Cerebellar nuclear complex (tissue), 1 donor: Measurements from ENCODE around the gene GRB7.
"Not testable (repeated sequence)": the region's sequence is repeated elsewhere in the genome, so short reads cannot be mapped to it uniquely, and the experiment has no call there.

Source experiments
- DNase-seq, 2 experiments: peaks; one replicate each; lab custom pipeline; 2025; lab: John Stamatoyannopoulos, UW

GRB7 gene

DNA sequence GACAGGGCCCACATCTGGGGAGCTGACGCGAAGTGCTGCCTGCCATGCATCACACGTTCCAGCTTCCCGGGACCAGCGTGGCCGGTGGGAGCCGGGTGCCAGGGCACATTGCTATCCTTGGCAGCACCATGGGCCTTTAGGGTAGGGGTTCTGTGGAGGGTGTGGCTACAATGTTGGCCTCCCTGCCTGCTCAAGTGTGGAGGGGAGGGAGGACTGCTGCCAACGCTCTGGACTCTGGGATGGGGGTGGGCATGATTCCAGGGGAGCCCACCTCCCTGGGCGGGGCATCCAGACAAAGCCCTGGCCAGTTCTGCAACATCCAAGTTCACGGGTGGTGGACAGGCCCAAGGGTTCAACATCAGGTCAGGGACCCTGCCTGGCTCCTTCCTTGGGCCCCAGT, 13.9 kb downstream of the GRB7 start:
- DNase-seq = no peak

DNA sequence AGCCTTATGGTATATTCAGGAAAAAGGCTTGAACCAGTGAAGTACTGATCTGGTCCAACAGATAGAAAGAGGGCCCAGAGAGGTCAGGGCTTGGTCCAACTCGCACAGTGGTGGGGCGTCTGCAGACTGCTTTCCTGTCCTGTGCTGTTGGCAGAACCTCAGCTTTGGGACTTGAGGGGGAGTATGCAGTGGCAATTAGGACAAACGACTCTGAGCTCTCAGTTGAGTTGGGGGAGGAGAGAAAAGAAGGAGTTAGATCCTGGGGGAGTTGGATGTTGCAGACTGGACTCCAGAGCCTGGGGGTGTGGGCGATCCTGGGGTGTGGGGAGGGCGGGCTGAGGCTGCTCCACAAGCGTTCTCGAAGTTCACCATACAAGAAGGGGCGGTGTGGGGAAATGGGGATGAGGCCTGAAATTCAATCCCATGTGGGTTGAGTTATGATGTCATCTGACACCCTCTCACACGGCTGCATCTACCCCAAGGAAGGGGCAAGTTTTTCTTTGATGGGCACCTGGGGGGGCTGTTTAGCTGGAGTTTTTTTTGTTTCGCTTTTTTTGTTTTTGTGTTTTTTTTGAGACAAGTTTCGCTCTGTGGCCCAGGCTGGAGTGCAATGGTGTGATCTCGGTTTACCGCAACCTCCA, 14.6 kb downstream of the GRB7 start:
- no peak for DNase-seq

DNA sequence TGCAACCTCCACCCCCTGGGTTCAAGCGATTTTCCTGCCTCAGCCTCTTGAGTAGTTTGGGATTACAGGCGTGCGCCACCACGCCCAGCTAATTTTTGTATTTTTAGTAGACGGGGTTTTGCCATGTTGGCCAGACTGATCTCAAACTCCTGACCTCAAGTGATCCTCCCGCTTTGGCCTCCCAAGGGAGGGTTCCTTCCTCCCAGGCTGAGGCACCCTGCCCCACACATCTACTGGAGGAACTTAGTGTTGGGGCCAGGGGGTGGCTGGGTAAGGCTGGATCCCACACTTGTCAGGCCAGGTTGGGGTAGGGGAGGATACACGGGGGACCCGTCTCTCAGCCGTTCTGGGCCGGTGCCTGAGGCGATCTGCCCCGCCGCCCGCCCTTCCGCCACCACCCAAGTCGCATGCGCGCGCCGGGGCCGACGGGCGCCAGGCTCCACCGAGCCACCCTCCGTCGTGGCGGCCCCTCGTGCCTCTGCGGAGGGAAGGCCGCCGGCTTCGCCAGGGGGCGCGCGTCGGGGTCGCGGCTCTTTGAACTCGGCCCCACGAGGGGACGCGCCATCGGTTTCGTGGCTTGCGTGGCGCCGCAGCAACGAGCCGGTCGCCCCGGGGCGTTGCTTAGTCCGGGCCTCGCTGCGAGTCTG, 15.9 kb downstream of the GRB7 start:
- no peak for DNase-seq

DNA sequence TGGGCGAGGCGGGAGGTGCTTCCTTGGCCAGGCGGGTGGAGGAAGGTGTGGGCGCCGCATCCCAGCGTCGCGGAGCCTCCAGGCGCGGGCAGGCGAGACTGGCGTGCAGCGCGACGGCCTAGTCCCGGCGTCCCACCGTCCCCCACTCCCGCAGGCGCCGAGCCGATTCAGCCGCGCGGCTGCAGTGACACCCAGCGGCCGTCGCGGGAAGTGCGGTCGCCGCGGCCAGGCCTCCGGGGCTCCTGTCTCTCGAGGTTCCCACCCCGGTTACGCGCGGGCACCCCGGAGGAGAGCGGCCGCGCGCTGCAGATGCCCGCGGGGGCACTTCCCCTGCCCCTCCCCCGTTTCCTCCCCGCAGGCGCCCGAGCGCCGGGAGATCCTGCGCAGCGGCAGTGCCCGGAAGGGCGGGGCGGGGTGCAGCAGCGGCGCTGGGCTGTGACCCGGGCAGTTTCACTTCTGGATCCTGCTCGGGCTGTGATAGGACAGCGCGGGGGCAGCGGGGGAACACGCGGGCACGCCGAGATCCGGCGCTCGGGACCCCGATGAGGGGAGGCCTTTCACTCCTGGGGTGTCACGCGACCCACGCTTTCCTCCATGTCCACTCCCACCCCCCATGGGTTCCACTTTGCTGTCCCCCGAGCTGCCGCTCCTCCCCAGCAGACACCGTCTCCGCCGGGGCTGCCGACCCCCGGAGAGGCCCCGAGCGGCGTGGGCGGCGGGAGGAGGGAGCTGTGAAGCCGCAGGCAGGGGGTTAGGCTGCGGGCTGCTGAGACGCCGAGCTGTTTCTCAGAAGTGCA, 16.6 kb downstream of the GRB7 start:
- DNase-seq = no peak

DNA sequence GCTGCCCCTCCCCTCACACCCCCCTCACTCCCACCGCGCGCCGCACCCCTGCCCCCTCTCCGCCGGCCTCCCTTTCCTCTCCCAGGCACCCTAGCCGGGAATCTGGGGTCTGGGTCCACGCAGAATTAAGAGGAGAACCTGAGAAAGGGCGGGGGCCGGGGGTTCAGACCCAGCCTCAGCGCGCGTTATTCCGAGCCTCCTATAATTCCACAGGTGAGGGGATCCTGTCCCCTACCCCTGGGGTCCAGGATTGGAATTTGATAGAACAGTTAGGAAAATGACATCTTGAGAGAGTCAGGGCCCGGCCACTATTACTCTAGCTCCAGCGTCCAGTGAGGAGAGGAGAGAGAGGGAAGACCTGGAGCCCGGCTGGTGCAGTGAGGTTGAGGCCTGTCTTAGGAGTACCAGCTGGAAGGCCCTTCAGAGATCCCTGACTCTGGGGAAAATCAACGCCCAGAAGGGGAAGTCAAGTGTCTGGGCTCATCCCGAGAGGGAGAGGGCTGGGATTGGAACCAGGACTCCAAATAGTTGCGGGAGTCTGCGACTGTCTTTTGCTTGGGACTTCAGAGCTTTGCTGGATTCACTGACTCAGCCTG, 17.3 kb downstream of the GRB7 start:
- no peak for DNase-seq

DNA sequence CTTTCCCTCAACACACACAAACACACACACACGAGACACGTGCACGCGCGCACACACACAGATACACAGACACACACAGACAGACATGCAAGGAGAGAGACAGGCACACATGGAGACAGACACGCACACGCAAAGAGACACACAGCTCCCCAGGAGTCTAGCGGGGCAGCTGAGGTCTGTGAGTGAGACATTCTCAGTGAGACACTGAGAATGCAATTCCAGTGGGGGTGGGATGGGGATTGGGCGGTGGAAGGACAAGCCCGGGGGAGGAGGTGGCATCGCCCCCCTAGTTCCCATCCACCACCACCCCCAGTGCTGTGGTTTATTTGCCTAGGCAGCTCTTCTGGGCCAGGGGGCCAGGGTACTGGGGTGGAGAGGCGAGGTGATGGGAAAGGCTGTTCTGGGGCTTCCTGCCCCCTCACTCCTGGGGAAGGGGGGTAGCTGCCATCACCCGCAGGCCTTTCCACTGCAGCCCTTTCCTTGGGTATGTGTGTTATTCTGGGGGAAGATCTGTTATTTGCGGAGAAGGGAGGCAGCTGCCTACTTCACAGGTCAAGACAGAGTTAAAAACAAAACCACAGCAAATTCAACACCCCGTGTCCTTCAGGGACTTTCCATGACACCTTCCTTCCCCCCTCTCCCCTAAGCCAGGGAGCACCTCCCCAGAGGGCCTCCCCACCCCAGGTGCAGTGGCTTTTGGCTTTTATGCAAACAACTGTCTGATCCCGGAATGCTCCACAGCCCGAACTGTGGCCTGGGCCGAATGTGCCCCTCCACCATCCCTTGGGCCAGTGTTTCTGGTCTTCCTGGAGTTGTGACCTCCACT, 18.0 kb downstream of the GRB7 start:
- no peak for DNase-seq

DNA sequence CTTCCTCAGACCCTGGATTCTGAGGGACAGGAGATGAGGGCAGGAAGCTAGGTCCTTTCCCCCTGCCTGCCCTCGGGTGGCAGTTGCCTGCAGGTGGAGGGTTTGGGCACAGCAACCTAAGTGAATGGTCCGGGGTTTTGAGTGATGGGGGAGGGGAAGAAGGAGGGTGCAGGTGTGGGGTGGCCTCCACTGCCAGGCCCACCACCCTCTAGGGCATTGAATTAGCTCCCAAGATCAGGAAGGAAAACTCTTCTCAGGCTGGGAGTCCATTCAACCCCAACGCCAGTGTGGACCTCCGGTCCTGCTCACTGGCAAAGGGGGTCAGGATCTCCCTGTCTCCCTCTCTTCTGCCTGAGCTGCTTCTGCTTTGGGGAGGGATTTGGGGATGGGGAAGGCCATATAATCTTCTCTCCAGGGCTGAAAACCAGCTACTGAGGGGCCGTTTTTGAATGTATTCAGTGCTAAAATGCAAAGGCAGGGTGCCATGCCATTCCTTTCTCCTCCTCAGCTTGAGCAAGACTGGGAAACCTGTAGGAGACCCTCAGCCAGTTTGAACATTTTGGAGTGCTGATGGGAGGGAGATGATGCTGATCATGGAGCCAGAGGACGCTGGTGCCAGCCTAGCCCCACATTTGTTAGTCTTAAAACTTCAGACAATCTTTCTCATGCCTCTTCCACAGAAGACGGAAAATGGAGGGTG, 18.8 kb downstream of the GRB7 start:
- DNase-seq = no peak

DNA sequence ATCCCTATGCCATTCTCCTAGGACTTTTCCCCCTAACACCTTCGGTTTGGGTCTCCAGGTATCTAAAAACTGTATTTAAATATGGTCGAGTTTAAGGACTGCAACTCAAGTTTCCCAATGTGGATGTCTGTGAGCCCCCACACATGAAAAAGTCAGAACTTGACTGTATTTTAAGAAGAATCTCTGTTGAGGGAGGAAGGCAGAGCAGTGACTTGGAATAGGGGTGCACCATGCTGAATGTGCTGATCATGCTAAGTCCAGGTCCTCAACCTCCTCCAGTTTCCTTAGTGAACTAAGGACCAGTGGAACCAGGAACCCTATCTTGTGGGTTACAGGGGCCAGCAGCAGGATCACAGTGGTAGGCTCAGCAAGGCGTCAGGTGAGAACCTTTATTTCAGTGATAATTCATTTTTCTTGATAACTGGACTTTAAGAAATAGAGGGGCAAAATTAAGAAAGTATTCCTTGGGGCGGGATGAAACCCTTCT, 19.5 kb downstream of the GRB7 start:
- DNase-seq = no peak

DNA sequence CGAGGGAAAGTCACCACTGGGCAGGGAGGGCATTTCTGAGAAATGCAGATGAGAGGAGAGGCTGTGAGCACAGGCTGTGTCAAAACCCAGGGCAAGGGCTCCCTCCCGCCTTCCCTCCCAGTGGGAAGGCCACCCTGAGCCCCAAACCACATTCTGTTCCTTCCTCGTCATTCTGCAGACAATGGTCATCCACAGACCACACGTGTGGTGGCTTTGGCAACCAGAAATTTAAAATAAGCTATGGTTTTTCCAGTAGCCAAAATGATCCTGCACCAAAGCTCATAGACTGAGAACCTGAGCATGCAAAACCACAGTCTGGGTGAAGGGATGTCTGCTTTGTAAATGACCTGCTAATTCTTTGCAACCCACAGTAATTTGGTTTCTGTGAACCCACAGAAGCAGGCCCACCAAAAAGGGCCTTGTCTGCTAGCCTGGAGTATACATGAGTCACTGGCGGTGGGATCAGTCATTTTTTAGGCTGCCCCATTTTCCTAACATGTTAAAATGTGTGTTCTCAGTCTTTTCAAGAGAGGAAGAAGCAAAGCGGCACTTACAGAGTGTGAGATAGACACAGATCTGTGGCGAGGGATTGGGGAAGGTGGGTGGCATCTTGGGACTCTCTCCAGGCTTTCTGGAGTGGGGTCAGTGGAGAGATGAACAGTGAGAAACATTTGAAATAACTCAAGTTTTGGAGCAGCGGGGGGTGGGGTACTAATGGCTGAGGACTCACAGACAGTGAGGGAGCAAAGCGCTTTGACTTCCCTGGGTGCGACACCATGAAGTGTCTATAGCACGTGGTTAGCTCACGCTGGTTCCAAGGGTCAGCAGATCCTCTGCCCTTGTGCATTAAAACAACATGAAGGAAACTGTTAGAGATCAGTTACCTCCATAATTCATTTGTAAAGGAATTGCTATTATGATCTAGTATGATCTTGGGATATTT, 20.5 kb downstream of the GRB7 start:
- no peak for DNase-seq

DNA sequence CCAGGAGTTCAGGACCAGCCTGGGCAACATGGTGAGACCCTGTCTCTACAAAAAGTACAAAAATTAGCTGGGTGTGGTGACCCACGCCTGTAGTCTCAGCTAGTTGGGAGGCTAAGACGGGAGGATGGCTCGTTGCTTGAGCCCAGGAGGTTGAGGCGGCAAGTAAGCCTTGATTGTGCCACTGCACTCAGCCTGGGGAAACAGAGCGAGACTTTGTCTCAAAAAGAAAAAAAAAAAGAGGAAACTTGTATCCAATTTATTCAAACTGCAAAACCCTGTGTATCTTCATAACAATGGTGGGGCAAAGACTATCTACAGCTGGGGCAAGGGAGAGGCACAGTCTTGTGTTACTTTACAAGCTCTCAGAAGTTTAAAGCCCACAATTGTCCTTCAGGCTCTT, 21.5 kb downstream of the GRB7 start:
- DNase-seq = no peak

DNA sequence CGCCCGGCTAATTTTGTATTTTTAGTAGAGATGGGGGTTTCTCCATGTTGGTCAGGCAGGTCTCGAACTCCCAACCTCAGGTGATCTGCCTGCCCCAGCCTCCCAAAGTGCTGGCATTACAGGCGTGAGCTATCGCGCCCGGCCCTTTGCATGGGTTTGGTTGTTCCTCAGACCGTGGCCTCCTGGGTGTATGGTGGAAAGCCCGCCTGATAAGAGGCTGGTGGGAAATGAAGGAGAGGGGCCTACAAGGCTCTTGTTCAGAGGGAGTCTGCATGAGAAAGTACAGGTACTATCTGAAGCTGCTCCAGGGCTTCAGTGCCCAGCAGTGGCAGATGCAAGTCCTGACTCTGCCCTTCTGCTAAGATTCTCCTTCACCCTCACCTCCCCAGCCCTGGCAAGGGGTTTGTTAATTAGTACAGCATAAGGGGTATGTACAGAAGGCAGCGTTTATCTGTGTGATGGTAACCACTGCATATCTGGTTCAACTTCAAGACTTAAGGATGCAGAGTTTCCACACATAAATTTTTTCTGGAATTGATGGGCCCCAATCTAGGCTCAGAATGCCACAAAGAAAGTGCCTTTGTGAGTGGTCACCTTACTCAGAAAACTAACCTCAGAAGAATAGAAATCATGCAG, 24.2 kb downstream of the GRB7 start:
- DNase-seq = no peak

DNA sequence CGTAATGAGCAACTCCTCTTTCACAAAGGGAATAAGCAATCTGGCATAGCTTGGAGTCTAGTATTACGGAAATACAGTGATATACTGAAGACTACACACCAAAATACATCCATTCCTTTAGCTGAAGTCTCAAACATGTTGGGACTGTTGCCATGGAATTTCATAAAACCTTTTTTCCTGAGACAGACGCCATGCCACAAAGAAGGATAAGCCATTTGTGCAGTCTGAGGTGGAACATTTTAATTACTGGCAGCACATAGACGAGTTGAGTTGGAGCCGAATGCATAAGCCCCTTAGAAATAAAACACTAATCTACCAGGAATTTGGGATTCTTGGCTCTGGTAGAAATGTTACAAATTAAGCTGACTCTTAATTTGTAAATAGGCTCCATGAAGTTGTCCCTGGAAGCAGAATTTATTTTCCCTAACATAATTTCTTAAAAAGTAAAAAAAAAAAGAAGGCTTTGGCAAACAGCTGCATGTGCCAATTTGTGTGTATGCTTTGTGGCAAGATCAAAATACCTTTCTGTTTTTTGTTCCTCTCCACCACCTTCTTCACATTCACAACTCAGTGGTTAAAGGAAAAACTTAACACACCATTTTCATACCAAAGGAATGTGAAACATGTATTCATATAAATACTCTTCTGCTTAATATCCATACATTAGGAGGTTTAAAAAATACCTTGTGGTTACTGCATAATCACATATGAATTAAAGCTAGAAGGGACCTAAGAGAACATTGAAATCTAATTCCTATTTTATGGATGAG, 25.5 kb downstream of the GRB7 start:
- no peak for DNase-seq

DNA sequence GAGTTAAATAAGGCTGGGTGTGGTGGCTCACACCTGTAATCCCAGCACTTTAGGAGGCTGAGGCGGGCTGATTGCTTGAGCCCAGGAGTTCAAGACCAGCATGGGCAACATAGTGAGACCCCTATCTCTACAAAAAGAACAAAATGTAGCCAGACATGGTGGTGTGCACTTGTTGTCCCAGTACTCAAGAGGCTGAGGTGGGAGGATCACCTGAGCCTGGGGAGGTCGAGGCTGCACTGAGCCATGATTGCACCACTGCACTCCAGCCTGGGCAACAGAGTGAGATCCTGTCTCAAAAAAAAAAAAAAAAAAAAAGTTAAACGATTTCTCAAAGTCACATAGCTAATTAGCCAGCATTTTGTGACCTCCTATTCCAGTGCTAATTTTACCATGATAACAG, 26.4 kb downstream of the GRB7 start:
- not testable (repeated sequence) for DNase-seq

DNA sequence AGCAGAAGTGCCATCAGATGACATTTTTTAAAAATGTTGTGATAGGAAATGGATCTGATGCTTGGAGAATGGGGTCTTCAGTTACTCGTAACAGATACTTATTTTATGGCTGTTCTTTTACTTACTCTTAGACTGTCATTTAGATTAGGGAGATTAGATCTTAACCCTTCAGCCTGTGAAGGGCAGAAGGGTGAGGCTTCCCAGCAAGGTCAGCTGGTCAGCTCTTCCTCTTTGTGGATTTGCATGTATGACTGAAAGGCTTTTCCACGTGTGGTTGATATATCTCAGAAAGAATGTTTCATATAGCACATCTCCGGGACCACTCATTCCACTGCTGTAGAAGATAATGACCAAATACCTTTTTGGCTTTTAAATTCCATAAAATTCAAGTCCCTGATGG, 27.4 kb downstream of the GRB7 start:
- no peak for DNase-seq

DNA sequence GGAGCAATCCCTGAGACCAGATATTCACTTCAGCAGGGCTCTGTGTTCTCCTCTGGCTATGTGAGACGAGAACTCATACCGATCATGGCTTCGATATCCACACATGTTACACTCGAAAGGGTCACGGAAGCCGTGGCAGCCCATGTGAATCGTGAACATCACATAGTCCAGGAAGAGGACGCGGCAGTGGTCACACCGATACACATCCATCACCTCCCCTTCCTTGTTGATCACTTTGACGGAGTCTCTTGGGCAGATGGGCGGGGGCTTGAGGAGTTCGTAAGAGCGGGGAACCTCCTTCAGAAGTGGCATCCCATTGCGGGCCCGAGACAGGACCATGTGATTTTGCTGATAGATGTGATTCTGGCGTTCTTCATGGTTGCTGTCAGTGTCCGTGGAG, 28.0 kb downstream of the GRB7 start:
- no peak for DNase-seq

DNA sequence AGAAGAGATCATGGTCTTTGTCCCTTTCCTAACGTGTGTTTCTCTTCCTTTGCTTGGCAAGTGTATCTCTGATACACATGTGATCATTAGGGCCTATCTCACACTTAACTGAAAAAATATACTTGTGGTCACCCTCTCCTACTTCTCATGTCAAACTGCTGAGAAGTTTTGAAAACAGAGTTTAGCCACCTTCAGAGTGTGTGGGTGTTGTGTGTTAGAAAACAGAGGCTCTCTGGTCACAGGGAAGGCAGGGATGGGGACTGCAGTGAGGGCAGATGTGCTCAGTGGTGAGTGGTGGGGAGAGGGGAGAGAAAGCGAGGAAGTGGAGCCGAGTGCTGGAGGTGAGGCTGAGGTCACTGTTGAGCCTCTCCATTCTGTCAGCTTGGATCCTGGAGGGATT, 29.4 kb downstream of the GRB7 start:
- DNase-seq = no peak

DNA sequence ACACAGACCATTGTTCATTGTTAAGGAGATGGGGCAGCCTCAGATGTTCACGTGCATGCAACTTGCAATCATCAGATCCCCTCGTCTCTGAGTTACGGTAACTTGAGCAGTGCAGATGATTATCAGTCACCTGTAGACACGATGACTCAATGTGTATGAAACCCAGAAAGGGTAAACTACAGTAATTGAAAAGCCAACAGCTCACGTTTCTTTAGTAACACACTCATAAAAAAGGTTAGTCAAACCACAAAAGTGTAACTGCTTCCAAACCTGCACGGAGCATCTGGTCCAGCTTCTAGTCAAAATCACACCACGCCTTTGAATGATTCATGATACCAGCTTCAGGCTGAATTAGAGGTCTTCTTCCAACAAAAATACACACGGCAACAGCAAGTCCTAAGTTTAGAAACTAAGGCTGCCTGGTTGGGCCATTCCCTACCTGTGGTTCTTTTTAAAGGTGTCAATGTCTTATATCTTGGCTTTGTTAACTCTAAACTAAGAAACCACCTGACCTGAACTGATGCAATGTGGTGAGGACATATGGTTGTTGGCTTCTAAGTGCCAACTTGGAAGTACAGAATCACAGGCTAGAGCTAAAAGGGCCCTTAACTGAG, 32.3 kb downstream of the GRB7 start:
- no peak for DNase-seq

DNA sequence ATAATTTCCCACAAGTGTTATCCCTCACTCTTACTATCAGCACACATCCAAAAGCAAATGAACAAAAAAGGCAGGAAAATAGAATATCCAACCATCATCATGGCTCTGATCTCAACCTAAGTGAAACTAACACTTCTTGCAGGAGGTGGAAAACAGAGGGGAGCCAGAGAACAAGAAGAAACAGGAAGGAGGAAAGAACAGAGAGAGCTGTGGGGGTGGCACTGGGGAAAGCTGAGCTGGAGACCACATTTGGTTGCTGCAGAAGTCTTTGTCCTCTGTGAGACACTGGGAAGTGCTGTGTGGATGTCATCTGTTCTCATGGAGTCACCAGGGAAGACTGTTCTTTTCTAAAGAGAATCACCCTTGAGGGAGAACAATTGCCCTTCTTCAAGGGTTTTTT, 34.7 kb downstream of the GRB7 start:
- DNase-seq = no peak
